Ascending aorta (tissue), 2 donors: ENCODE measurements around the gene TMEM174. TPM values are rescaled to one million over a fixed set of nuclear protein-coding genes. Genes with fewer than 3 reads are reported as not detected.
"Not testable (repeated sequence)": the region's sequence is repeated elsewhere in the genome, so short reads cannot be mapped to it uniquely, and the experiment has no call there.

Experiments used
- DNase-seq, 2 donors: peaks; one replicate each; pipeline ENCODE4 v3.0.0-alpha.2; 2019; ENCODE audit warnings: low spot score in 2 of 2
- H3K27ac ChIP-seq, 2 donors: fragments of 200-600 bp; sonication (generic); one replicate each; pipeline ENCODE4 v1.5.1; 2016 to 2017; ENCODE audit warnings: mild to moderate bottlenecking in 1 of 2
- H3K27me3 ChIP-seq: fragments of 200-600 bp; sonication (generic); one replicate; pipeline ENCODE4 v1.5.1; 2017
- H3K36me3 ChIP-seq, 2 donors: fragments of 200-600 bp; sonication (generic); one replicate each; pipeline ENCODE4 v1.5.1; 2016
- H3K4me1 ChIP-seq, 2 donors: fragments of 200-600 bp; sonication (generic); one replicate each; pipeline ENCODE4 v1.5.1; 2016 to 2017; ENCODE audit warnings: mild to moderate bottlenecking in 1 of 2
- H3K4me3 ChIP-seq, 2 donors: fragments of 200-600 bp; sonication (generic); one replicate each; pipeline ENCODE4 v1.5.1; 2016 to 2017; ENCODE audit warnings: mild to moderate bottlenecking in 1 of 2
- H3K9me3 ChIP-seq, 2 donors: fragments of 200-600 bp; sonication (generic); one replicate each; pipeline ENCODE4 v1.5.1; 2016
- CTCF ChIP-seq, 3 experiments: fragments of 200-600 bp in 2 of 3; fragments of 450-650 bp in 1 of 3; sonication (generic) in 2 of 3; IDR thresholded peaks; one replicate each; pipeline ENCODE4 v1.5.1; 2016 to 2019; ENCODE audit warnings: antibody characterized with exemption in 3 of 3, mild to moderate bottlenecking in 1 of 3, moderate library complexity in 1 of 3
- intact Hi-C: fragments of 100-400 bp; cut with DNase I; formaldehyde crosslinking; loops from one replicate; pipeline ENCODE4 v1.15.1; 2023
- total RNA-seq: library from RNA; depleted of rRNA; stranded (reverse); fragments of >200 nt; gene quantifications from one replicate; pipeline ENCODE4 v1.1.0, GENCODE V29; 2016

Gene TMEM174
- total RNA-seq, 1 donor from 2014 or later: not detected

- H3K36me3 ChIP-seq: no peaks in the 10 kb centered on the region
- no peaks in the 10 kb centered on the region for H3K27me3 ChIP-seq
- H3K4me3 ChIP-seq: no peak overlapping the region
- H3K27ac ChIP-seq: no peak overlapping the region
- intact Hi-C loops: no loop called here
- no peak for TF ChIP-seq CTCF (IDR thresholded peaks at IDR 0.05)
- H3K9me3 ChIP-seq: no peaks in the 10 kb centered on the region
- no peak for DNase-seq
- no peaks in the 10 kb centered on the region for H3K4me1 ChIP-seq
Observed at GRCh38 chr5:73214996-73215395, 42.0 kb downstream of the TMEM174 start.

GRCh38 chr5:73215531-73215890 is 42.5 kb downstream of the TMEM174 start:
- H3K27ac ChIP-seq: peak overlapping the region in 1 of 2 donors; percentile 70

GRCh38 chr5:73215891-73216610 is 43.1 kb downstream of the TMEM174 start:
- Histone ChIP-seq H3K27me3 (no peaks in the 10 kb centered on the region), H3K36me3 (no peaks in the 10 kb centered on the region), H3K27ac (peak overlapping the region; percentile 38 to 70), H3K4me3 (peak overlapping the region; percentile 43 to 63), H3K4me1 (no peaks in the 10 kb centered on the region), H3K9me3 (no peaks in the 10 kb centered on the region)
- DNase-seq: peak in 1 of 2 donors; percentile 90
- intact Hi-C loops: loop anchor here (1.0 kb wide), 3 partner anchors 79 to 235 kb away; no protein-coding TSS in a partner anchor
- peak; percentile 77 to 89 (median 88) for TF ChIP-seq CTCF (IDR thresholded peaks at IDR 0.05)

More at GRCh38 chr5:73215531-73215890, 42.5 kb downstream of the TMEM174 start:
- H3K9me3 ChIP-seq: no peaks in the 10 kb centered on the region
- no peak for DNase-seq
- no peaks in the 10 kb centered on the region for H3K4me1 ChIP-seq
- no peak for TF ChIP-seq CTCF (IDR thresholded peaks at IDR 0.05)
- no peaks in the 10 kb centered on the region for H3K36me3 ChIP-seq
- intact Hi-C loops: no loop called here
- no peaks in the 10 kb centered on the region for H3K27me3 ChIP-seq
- H3K4me3 ChIP-seq: peak overlapping the region; percentile 43 to 63

GRCh38 chr5:73218552-73219171 is 45.7 kb downstream of the TMEM174 start:
- Histone ChIP-seq H3K27ac (no peak overlapping the region), H3K27me3 (no peaks in the 10 kb centered on the region), H3K9me3 (no peaks in the 10 kb centered on the region), H3K4me1 (no peaks in the 10 kb centered on the region), H3K36me3 (no peaks in the 10 kb centered on the region), H3K4me3 (no peak overlapping the region)
- intact Hi-C loops: no loop called here
- TF ChIP-seq CTCF (IDR thresholded peaks at IDR 0.05): peak in 1 of 3 experiments; percentile 37
- no peak for DNase-seq

- H3K27ac ChIP-seq, DNase-seq, H3K36me3 ChIP-seq, H3K27me3 ChIP-seq, H3K4me1 ChIP-seq, H3K4me3 ChIP-seq, H3K9me3 ChIP-seq, intact Hi-C loops: not testable (repeated sequence)
Observed at GRCh38 chr5:73219336-73219735, 46.3 kb downstream of the TMEM174 start.

GRCh38 chr5:73221161-73221560 is 48.2 kb downstream of the TMEM174 start:
- Histone ChIP-seq H3K4me3 (no peak overlapping the region), H3K9me3 (no peaks in the 10 kb centered on the region), H3K27me3 (no peaks in the 10 kb centered on the region), H3K27ac (no peak overlapping the region), H3K4me1 (no peaks in the 10 kb centered on the region), H3K36me3 (no peaks in the 10 kb centered on the region)
- no peak for TF ChIP-seq CTCF (IDR thresholded peaks at IDR 0.05)
- intact Hi-C loops: no loop called here
- DNase-seq: no peak
